A549 treated with RU486 at 1 μM for 4 hours (cell line): ENCODE measurements around the gene FPGT. TPM values are rescaled to one million over a fixed set of nuclear protein-coding genes. Genes with fewer than 3 reads are reported as not detected.

ENCODE experiments used
- total RNA-seq: library from RNA; stranded (reverse); fragments of 200-300 nt; extraction: Qiagen RNA extraction; gene quantifications from 5 replicates; pipeline ENCODE4 v1.2.3, GENCODE V29; 2022; ENCODE audit warnings: low read depth

Gene FPGT
- total RNA-seq = 1.5 to 7.5 TPM (median 6.9 TPM) in 5 replicates

DNA sequence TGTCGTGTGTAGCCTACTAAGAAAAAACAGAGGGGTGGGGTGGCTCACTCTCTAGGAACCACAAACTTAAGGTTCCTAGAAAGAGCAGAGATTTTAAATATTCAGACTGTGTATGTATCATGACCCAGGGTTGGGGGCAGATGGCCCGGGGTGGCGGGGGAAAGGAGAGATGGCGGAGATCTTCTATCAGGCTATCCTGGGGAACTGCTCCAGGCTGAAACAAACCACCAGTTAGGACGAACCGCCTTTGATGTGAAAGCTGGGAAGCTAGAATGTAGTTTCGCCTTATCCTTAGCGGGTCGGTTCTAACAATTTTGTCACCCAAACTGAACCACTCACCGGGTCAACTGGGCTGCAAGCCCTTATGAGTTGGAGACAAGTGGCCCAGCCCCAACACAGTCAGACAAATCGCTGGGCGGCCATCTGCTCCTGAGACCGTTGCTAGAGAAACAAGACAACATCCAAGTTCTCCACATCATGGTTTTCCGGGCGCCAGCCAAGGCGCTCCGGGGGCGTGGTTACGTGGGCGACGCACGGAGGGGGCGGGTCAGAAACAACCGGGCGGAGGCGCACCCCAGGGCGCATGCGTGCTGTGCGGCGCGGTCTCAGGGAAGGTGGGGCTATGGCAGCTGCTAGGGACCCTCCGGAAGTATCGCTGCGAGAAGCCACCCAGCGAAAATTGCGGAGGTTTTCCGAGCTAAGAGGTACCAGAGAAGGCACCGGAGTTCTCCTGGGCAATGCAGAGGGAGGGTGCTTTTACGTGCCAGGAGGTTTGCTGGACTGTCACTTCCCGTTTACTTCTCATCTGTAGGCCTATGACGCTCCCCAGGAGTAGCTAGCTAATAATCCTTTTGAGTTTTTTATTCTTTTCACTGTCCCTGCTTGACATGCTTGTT lies at the start of gene FPGT, which contains the start of gene LRRIQ3:
FPGT (plus strand) TSS at position 586 of the 896 bp plus-strand sequence; CDS start at position 623, 37 bp downstream.
LRRIQ3 (minus strand) TSS at position 520 of the 896 bp plus-strand sequence. CDS start 14,492 bp downstream, outside the sequence.

DNA sequence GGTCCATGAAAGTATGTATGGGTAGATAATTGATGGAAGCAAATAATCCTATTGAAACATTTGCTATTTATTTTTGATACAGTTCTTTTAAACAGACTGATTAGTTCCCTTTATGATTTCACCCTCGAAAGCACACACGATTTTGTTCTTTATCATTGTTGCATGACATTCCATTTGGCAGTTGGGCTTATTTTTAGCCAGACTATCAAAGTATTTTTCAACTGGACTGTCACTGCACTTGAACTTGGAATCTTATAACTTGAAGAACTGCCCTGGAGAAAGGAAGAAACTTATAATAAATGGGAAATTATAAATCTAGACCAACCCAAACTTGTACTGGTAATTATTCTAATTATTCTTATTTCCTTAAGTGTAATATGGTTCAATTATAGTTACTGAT lies 37.1 kb downstream of the FPGT start, which contains the start of gene TNNI3K:
TNNI3K (plus strand) TSS at position 235 of the 400 bp plus-strand sequence; CDS start at position 300, 65 bp downstream.

Other genes with a start within 250 kb of the FPGT start
- 0.35 to 1.0 TPM (median 0.70 TPM) in 5 replicates for gene LRRIQ3, start 66 bp upstream of the FPGT start, total RNA-seq
- gene TNNI3K, start 37.1 kb downstream of the FPGT start, total RNA-seq = not detected in 5 replicates